ENCODE results near the gene IRF9. TPM values are rescaled to one million over a fixed set of nuclear protein-coding genes. Genes with fewer than 3 reads are reported as not detected.

The IRF9 gene
- total and polyA plus RNA-seq, 2 of the 13 experiments (the other 11 are each of a cell fraction or from before 2014, with no cell fraction given): 14.9 to 49.7 TPM

- TF ChIP-seq AHDC1 (CRISPR knock-in tag; IDR thresholded peaks at IDR 0.05; ENCODE audit: borderline replicate concordance) (no peak), REPIN1 (CRISPR knock-in tag; IDR thresholded peaks at IDR 0.05; ENCODE audit: borderline replicate concordance, low read depth) (peak; percentile 71), TARDBP (CRISPR knock-in tag; IDR thresholded peaks at IDR 0.05) (peak; percentile 86; the same call in 1 of the 2 replicates), ZNF776 (CRISPR knock-in tag; IDR thresholded peaks at IDR 0.05) (peak; percentile 86; the same call in 1 of the 2 replicates), ZNF496 (CRISPR knock-in tag; IDR thresholded peaks at IDR 0.05; ENCODE audit: insufficient replicate concordance) (no peak), SIX1 (CRISPR knock-in tag; IDR thresholded peaks at IDR 0.05; ENCODE audit: borderline replicate concordance) (no peak), SNAPC5 (CRISPR knock-in tag; IDR thresholded peaks at IDR 0.05; ENCODE audit: borderline replicate concordance) (peak; percentile 76; the same call in 1 of the 2 replicates), ZFP36L1 (CRISPR knock-in tag; IDR thresholded peaks at IDR 0.05) (no peak; the same call in 1 of the 2 replicates), PCBP1 (IDR thresholded peaks at IDR 0.05; ENCODE audit: borderline replicate concordance, low read depth, low read length) (no peak), ZNF512B (CRISPR knock-in tag; IDR thresholded peaks at IDR 0.05; ENCODE audit: borderline replicate concordance) (no peak), RELA (CRISPR knock-in tag; IDR thresholded peaks at IDR 0.05) (0 out of 2 replicates have a peak, but pooled peaks have one; percentile 42), NKX3-1 (CRISPR knock-in tag; IDR thresholded peaks at IDR 0.05) (no peak), ZNF383 (CRISPR knock-in tag; IDR thresholded peaks at IDR 0.05; ENCODE audit: borderline replicate concordance) (no peak), KLF13 (CRISPR knock-in tag; IDR thresholded peaks at IDR 0.05) (no peak), CEBPB (IDR thresholded peaks at IDR 0.05; ENCODE audit: borderline replicate concordance, low read depth, low read length) (no peak), SP5 (CRISPR knock-in tag; IDR thresholded peaks at IDR 0.05; ENCODE audit: borderline replicate concordance, low read depth) (peak; percentile 95), ZNF816 (CRISPR knock-in tag; IDR thresholded peaks at IDR 0.05; ENCODE audit: borderline replicate concordance) (no peak), RNF219 (CRISPR knock-in tag; IDR thresholded peaks at IDR 0.05) (no peak)
Observed at GRCh38 chr14:24146453-24146977, 14.6 kb upstream of the IRF9 start, which contains the start of gene PSME2 (continued).

Measured in HepG2 (cell line).